PC-3 (cell line): ENCODE measurements around the gene MRAP.

ENCODE experiments used
- CTCF ChIP-seq: fragments of 300-600 bp; sonication (generic); conservative IDR thresholded peaks from 2 replicates; pipeline ENCODE4 v1.5.1; 2017; ENCODE audit warnings: antibody characterized with exemption, low read depth, mild to moderate bottlenecking, low read length
- EZH2 ChIP-seq: fragments of 300-600 bp; sonication (generic); IDR thresholded peaks from one replicate; pipeline ENCODE4 v1.6.1; 2017; ENCODE audit warnings: antibody characterized with exemption, mild to moderate bottlenecking, low read length; ENCODE audit not compliant: unreplicated experiment
- EZH2phosphoT487 ChIP-seq: fragments of 300-600 bp; sonication (generic); IDR thresholded peaks from 2 replicates; pipeline ENCODE4 v1.6.1; 2018; ENCODE audit warnings: mild to moderate bottlenecking, antibody characterized with exemption, low read length, borderline replicate concordance

DNA sequence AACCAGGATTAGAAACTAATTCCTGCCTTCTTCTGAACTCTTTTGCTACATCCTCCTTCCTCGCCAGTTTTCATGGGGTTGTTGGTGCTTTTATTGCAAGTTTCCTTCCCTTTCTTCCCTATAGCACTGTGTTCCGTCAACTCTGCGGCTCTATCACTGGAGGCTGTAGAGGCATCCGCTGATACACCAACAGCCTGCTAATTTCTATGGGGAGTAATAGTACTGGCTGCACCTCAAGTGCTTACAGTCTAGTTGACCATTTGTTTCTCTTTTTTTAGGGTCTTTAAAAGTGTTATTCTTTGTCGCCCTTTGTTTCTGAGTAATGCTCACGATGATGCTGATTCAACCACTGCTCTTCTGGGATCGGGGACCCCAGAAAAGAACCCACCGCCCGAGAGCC is 20.6 kb upstream of the MRAP start:
- TF ChIP-seq CTCF (no peak), EZH2 (no peak), EZH2phosphoT487 (no peak)
